ENCODE results near the gene HMOX2. TPM values are rescaled to one million over a fixed set of nuclear protein-coding genes. Genes with fewer than 3 reads are reported as not detected.

Gene HMOX2
- total RNA-seq, 1 experiment from 2014 or later: 42.6 TPM

DNA sequence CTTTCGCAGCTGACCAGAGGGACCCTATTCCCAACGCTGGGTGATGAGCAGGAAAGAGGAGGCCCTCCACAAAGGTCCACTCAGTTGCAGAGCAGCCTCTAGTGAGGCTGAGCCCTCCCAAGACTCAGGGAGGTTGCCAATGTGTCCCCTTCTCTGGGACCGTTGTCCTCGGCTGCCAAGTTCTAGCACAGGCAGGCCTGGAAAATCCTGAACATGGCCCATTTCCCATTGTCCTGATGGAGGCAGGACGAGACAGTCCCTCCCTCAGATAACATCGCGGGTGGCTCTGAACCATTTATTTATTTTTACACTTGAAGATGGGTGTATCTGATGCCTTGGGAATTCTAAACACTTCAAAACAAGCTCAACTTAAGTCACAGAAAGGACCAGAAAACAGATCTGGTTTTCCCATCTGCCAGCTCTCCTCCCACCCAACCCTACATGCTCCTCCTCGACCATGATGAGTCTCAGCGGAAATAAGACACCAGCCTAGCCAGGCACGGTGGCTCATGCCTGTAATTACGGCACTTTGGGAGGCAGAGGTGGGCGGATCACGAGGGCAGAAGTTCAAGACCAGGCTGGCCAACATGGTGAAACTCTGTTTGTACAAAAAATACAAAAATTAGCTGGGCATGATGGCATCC is 49.6 kb downstream of the HMOX2 start:
- Mint-ChIP-seq H3K4me1 (peaks cover 63% of the 10 kb centered on the region), H3K27ac (no peak overlapping the region), H3K9me3 (no peaks in the 10 kb centered on the region), H3K27me3 (ENCODE audit: low read depth) (no peaks in the 10 kb centered on the region), H3K36me3 (0 out of 2 replicates have a peak, but pooled peaks cover 2% of the 10 kb centered on the region), H3K4me3 (no peak overlapping the region)
- DNase-seq (ENCODE audit: low spot score): no peak
- no peak for TF ChIP-seq CREM (CRISPR knock-in tag; IDR thresholded peaks at IDR 0.05)
- no peak for ATAC-seq
- ChIA-PET POLR2A (no interaction called here), CTCF (interaction anchor here (0.8 to 1.8 kb wide), 4 partner anchors 10 to 23 kb away, joined by 3 to 5 read pairs (median 4); no protein-coding TSS in a partner anchor)

DNA sequence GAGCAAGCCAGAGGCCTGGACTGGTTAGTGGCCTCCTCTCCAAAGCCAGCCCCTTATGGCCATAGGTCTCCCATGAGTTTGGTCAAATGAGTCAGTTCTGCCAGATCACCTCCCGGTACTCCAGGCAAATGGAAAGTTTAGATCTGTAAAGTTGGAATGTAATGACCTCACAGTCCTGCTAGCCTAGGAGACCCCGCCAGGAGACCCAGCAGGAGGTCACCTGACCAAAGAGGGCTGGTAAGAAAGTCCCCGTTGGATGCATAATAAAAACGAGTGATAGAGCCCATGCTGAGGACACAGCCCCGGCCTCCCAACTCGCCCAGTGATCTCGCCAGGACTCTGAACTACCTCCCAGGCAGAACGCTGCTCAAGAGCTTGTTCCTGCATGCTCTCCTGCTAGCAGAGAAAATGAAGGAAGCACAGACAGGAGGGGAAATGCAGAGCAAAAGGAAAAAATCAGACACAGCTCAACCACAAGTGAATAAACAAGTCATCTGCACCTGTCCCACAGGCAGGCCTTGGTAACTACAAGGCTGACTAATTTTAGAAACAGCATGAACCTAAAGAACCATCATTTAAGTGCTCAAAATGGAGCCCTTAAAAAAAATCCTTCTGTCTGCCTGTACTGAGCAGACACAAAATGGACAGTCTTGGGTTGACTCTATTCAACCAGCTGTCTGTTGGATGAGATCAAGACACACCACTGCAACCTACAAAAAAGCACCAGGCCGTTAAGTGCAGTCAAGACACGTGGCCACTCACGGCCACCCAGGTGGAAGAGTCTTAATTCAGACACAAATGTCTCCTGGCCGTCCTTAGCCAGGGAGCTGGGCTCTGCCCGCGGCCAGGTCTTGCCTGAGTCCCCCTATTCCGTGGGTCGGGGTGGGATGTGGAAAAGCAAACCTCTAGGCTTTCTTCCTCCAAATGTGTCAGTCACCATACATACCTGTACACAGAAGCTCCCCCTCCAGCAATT is 53.2 kb downstream of the HMOX2 start:
- Mint-ChIP-seq H3K9me3 (no peaks in the 10 kb centered on the region), H3K27me3 (ENCODE audit: low read depth) (no peaks in the 10 kb centered on the region), H3K4me3 (peak overlapping the region; percentile 40), H3K4me1 (peaks cover 33% of the 10 kb centered on the region), H3K27ac (peak overlapping the region; percentile 98), H3K36me3 (peaks cover 24% of the 10 kb centered on the region)
- ChIA-PET CTCF (interaction anchor here (1.0 to 3.1 kb wide), 10 partner anchors 9 to 153 kb away, joined by 3 to 20 read pairs (median 6); partner anchors contain the start of gene CDIP1), POLR2A (interaction anchor here (0.7 to 1.2 kb wide), 4 partner anchors 9 to 164 kb away, joined by 3 to 5 read pairs (median 4); partner anchors contain the start of gene CDIP1)
- ATAC-seq: peak; percentile 70
- TF ChIP-seq PRRX2 (CRISPR knock-in tag; IDR thresholded peaks at IDR 0.05) (0 out of 2 replicates have a peak, but pooled peaks have one; percentile 21), EMX1 (CRISPR knock-in tag; IDR thresholded peaks at IDR 0.05) (0 out of 2 replicates have a peak, but pooled peaks have one; percentile 24), FOXK1 (CRISPR knock-in tag; IDR thresholded peaks at IDR 0.05) (no peak), TEAD1 (CRISPR knock-in tag; IDR thresholded peaks at IDR 0.05) (peak; percentile 28), ZNF423 (CRISPR knock-in tag; IDR thresholded peaks at IDR 0.05) (peak; percentile 96), SP1 (CRISPR knock-in tag; conservative IDR thresholded peaks at IDR 0.05) (no peak), ESRRA (CRISPR knock-in tag; IDR thresholded peaks at IDR 0.05; ENCODE audit: borderline replicate concordance) (no peak)
- TF ChIP-seq, protein P1, sequence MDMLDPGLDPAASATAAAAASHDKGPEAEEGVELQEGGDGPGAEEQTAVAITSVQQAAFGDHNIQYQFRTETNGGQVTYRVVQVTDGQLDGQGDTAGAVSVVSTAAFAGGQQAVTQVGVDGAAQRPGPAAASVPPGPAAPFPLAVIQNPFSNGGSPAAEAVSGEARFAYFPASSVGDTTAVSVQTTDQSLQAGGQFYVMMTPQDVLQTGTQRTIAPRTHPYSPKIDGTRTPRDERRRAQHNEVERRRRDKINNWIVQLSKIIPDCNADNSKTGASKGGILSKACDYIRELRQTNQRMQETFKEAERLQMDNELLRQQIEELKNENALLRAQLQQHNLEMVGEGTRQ (CRISPR knock-in tag; IDR thresholded peaks at IDR 0.05): peak; percentile 53; the same call in 1 of the 2 replicates
- TF ChIP-seq, protein P2, sequence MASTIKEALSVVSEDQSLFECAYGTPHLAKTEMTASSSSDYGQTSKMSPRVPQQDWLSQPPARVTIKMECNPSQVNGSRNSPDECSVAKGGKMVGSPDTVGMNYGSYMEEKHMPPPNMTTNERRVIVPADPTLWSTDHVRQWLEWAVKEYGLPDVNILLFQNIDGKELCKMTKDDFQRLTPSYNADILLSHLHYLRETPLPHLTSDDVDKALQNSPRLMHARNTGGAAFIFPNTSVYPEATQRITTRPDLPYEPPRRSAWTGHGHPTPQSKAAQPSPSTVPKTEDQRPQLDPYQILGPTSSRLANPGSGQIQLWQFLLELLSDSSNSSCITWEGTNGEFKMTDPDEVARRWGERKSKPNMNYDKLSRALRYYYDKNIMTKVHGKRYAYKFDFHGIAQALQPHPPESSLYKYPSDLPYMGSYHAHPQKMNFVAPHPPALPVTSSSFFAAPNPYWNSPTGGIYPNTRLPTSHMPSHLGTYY (CRISPR knock-in tag; IDR thresholded peaks at IDR 0.05): peak; percentile 41; the same call in 1 of the 2 replicates
- peak; percentile 71 for DNase-seq (ENCODE audit: low spot score)

DNA sequence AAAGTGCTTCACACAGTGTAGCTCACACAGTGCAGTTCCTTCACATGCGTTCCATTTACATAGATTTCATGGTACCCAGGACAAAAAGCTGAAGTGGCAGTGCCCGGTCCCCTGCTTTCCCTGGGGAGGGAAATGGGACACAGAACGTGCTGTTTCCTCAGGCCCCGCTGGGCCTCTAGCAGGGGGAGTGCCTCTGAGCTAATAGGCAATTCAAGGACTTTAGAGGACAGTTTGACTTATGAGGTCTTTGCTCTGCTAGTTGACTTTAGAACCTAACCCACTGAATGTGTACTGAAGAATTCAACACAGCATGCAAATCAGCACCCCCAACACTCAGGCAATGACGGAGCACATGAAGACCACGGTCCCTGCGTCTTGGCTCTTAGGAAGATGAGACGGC is 55.6 kb downstream of the HMOX2 start:
- ATAC-seq (no peak), DNase-seq (ENCODE audit: low spot score) (no peak)
- TF ChIP-seq JAZF1 (CRISPR knock-in tag; IDR thresholded peaks at IDR 0.05): no peak
- TF ChIP-seq CREM (CRISPR knock-in tag; IDR thresholded peaks at IDR 0.05): no peak
- TF ChIP-seq EMX1 (CRISPR knock-in tag; IDR thresholded peaks at IDR 0.05): no peak
- no peak for TF ChIP-seq SOX15 (CRISPR knock-in tag; IDR thresholded peaks at IDR 0.05)
- TF ChIP-seq NFYB (CRISPR knock-in tag; conservative IDR thresholded peaks at IDR 0.05; ENCODE audit: low read depth): no peak
- no peak for TF ChIP-seq FOXK1 (CRISPR knock-in tag; IDR thresholded peaks at IDR 0.05)
- TF ChIP-seq, protein P3, sequence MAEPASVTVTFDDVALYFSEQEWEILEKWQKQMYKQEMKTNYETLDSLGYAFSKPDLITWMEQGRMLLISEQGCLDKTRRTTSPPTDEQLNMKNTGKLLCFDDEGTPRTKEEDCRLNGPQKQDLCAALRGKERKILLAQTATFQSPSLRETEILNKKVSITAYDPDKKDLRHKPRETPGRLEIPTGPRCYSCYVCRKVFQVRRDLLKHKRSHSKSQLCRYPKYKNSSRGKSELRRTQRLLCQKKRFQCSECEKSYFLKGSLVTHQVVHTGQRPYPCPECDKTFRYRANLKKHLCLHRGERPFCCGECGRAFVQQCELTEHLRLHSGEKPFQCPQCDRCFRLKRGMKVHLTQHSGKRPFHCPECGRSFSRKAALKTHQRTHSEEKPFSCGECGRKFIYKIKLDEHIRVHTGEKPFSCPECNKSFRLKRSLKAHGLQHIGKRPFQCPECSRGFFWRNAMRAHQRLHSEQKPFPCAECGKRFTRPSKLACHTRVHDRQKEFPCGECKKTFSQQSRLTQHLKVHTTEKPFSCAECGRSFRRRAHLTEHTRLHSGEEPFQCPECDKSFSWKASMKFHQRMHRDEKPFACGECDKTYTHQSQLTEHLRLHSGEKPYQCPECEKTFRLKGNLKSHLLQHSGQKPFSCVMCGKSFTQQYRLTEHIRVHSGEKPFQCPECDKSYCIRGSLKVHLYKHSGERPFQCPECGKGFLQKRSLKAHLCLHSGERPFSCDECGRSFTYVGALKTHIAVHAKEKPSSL (CRISPR knock-in tag; conservative IDR thresholded peaks at IDR 0.05): no peak
- no peak for TF ChIP-seq ZNF317 (CRISPR knock-in tag; IDR thresholded peaks at IDR 0.05; ENCODE audit: borderline replicate concordance, low read depth)
- TF ChIP-seq, protein P4, sequence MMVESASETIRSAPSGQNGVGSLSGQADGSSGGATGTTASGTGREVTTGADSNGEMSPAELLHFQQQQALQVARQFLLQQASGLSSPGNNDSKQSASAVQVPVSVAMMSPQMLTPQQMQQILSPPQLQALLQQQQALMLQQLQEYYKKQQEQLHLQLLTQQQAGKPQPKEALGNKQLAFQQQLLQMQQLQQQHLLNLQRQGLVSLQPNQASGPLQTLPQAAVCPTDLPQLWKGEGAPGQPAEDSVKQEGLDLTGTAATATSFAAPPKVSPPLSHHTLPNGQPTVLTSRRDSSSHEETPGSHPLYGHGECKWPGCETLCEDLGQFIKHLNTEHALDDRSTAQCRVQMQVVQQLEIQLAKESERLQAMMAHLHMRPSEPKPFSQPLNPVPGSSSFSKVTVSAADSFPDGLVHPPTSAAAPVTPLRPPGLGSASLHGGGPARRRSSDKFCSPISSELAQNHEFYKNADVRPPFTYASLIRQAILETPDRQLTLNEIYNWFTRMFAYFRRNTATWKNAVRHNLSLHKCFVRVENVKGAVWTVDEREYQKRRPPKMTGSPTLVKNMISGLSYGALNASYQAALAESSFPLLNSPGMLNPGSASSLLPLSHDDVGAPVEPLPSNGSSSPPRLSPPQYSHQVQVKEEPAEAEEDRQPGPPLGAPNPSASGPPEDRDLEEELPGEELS (CRISPR knock-in tag; IDR thresholded peaks at IDR 0.05): no peak
- POLR2A ChIA-PET: no interaction called here
- CTCF ChIA-PET: interaction anchor here (1.6 kb wide), 2 partner anchors 17 to 26 kb away, joined by 4 to 5 read pairs; no protein-coding TSS in a partner anchor
- no peak overlapping the region for H3K4me3 Mint-ChIP-seq
- H3K36me3 Mint-ChIP-seq: peaks cover 31% of the 10 kb centered on the region
- H3K4me1 Mint-ChIP-seq: peaks cover 45% of the 10 kb centered on the region
- H3K9me3 Mint-ChIP-seq: no peaks in the 10 kb centered on the region
- H3K27ac Mint-ChIP-seq: no peak overlapping the region
- H3K27me3 Mint-ChIP-seq (ENCODE audit: low read depth): no peaks in the 10 kb centered on the region

All from WTC11 (cell line).